ENCODE measurements around the gene ACSM3. TPM values are rescaled to one million over a fixed set of nuclear protein-coding genes. Genes with fewer than 3 reads are reported as not detected.
A peak's percentile ranks its signal among the peaks of the same experiment; 100 is the strongest.

The ACSM3 gene
- total and polyA plus RNA-seq, 9 of the 15 experiments (the other 6 are each of a cell fraction or from before 2014, with no cell fraction given) = 112 to 420 (median 182) TPM

- TF ChIP-seq GABPA (tag; conservative IDR thresholded peaks at IDR 0.05; ENCODE audit: low read depth) (peak; percentile 39; the same call in 1 of the 2 replicates), KHSRP (IDR thresholded peaks at IDR 0.05) (peak; percentile 55; the same call in 1 of the 2 replicates), ZNF699 (CRISPR knock-in tag; IDR thresholded peaks at IDR 0.05; ENCODE audit: insufficient replicate concordance) (no peak), PML (IDR thresholded peaks at IDR 0.05; ENCODE audit: low read length) (peak; percentile 96), ARID1B (IDR thresholded peaks at IDR 0.05) (peak; percentile 99), NELFE (IDR thresholded peaks at IDR 0.05; ENCODE audit: insufficient read depth, insufficient read length) (no peak), GABPB1 (CRISPR knock-in tag; IDR thresholded peaks at IDR 0.05) (peak; percentile 48; the same call in 1 of the 2 replicates), ZNF764 (CRISPR knock-in tag; IDR thresholded peaks at IDR 0.05; ENCODE audit: low read depth) (no peak), ATF2 (CRISPR knock-in tag; IDR thresholded peaks at IDR 0.05) (no peak), ZNF507 (tag; conservative IDR thresholded peaks at IDR 0.05) (no peak), HNRNPL (IDR thresholded peaks at IDR 0.05; ENCODE audit: low read depth, low read length) (0 out of 2 replicates have a peak, but pooled peaks have one; percentile 20), SLC30A9 (CRISPR knock-in tag; IDR thresholded peaks at IDR 0.05) (no peak), ZNF584 (CRISPR knock-in tag; IDR thresholded peaks at IDR 0.05; ENCODE audit: low read depth) (peak; percentile 73; the same call in 1 of the 2 replicates), ZNF184 (CRISPR knock-in tag; IDR thresholded peaks at IDR 0.05) (no peak), ZNF282 (CRISPR knock-in tag; IDR thresholded peaks at IDR 0.05) (no peak), ZNF134 (CRISPR knock-in tag; conservative IDR thresholded peaks at IDR 0.05) (0 out of 2 replicates have a peak, but pooled peaks have one; percentile 25), ETV1 (tag; conservative IDR thresholded peaks at IDR 0.05; ENCODE audit: low read depth) (peak; percentile 76)
- TF ChIP-seq, protein P1, sequence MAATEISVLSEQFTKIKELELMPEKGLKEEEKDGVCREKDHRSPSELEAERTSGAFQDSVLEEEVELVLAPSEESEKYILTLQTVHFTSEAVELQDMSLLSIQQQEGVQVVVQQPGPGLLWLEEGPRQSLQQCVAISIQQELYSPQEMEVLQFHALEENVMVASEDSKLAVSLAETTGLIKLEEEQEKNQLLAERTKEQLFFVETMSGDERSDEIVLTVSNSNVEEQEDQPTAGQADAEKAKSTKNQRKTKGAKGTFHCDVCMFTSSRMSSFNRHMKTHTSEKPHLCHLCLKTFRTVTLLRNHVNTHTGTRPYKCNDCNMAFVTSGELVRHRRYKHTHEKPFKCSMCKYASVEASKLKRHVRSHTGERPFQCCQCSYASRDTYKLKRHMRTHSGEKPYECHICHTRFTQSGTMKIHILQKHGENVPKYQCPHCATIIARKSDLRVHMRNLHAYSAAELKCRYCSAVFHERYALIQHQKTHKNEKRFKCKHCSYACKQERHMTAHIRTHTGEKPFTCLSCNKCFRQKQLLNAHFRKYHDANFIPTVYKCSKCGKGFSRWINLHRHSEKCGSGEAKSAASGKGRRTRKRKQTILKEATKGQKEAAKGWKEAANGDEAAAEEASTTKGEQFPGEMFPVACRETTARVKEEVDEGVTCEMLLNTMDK (IDR thresholded peaks at IDR 0.05; ENCODE audit: borderline replicate concordance, insufficient read depth, low read depth, low read length, poor library complexity, severe bottlenecking) = no peak
- TF ChIP-seq, protein P2, sequence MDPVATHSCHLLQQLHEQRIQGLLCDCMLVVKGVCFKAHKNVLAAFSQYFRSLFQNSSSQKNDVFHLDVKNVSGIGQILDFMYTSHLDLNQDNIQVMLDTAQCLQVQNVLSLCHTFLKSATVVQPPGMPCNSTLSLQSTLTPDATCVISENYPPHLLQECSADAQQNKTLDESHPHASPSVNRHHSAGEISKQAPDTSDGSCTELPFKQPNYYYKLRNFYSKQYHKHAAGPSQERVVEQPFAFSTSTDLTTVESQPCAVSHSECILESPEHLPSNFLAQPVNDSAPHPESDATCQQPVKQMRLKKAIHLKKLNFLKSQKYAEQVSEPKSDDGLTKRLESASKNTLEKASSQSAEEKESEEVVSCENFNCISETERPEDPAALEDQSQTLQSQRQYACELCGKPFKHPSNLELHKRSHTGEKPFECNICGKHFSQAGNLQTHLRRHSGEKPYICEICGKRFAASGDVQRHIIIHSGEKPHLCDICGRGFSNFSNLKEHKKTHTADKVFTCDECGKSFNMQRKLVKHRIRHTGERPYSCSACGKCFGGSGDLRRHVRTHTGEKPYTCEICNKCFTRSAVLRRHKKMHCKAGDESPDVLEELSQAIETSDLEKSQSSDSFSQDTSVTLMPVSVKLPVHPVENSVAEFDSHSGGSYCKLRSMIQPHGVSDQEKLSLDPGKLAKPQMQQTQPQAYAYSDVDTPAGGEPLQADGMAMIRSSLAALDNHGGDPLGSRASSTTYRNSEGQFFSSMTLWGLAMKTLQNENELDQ (CRISPR knock-in tag; IDR thresholded peaks at IDR 0.05; ENCODE audit: borderline replicate concordance) = no peak
These were observed 16.6 kb upstream of the ACSM3 start (continued) for GRCh38 chr16:20747030-20747816.

Data from K562 (cell line).